Liver (tissue), 9 donors: ENCODE results near the gene CUX1. TPM values are rescaled to one million over a fixed set of nuclear protein-coding genes. Genes with fewer than 3 reads are reported as not detected.
A peak's percentile ranks its signal among the peaks of the same experiment; 100 is the strongest.

Source experiments
- DNase-seq: peaks from one replicate; pipeline ENCODE4 v3.0.0-alpha.2; 2017; ENCODE audit warnings: low spot score
- H3K27ac ChIP-seq, 2 donors: one replicate each; pipeline ENCODE4 v1.7.0; 2013; ENCODE audit warnings: inconsistent platforms in 2 of 2, low read length in 2 of 2, control low read depth in 1 of 2, low read depth in 1 of 2, mild to moderate bottlenecking in 1 of 2
- H3K27me3 ChIP-seq, 4 donors: one replicate each; pipeline versions ENCODE4 v1.6.1 to v1.7.0; 2013; ENCODE audit warnings: low read length in 3 of 4, inconsistent platforms in 1 of 4, mild to moderate bottlenecking in 1 of 4, moderate library complexity in 1 of 4; ENCODE audit not compliant: control insufficient read depth in 4 of 4, insufficient read depth in 4 of 4
- H3K36me3 ChIP-seq, 4 donors: one replicate each; pipeline versions ENCODE4 v1.6.1 to v1.7.0; 2013; ENCODE audit warnings: low read length in 3 of 4, mild to moderate bottlenecking in 3 of 4, low read depth in 1 of 4, moderate library complexity in 1 of 4; ENCODE audit not compliant: control insufficient read depth in 4 of 4, insufficient read depth in 3 of 4
- H3K4me1 ChIP-seq, 4 donors: one replicate each; pipeline versions ENCODE4 v1.6.1 to v1.7.0; 2013; ENCODE audit warnings: low read length in 3 of 4, mild to moderate bottlenecking in 3 of 4, moderate library complexity in 1 of 4; ENCODE audit not compliant: control insufficient read depth in 4 of 4, insufficient read depth in 4 of 4
- H3K4me3 ChIP-seq, 3 donors: one replicate each; pipeline versions ENCODE4 v1.6.1 to v1.7.0; 2013; ENCODE audit warnings: low read length in 3 of 3, control low read depth in 1 of 3, low read depth in 1 of 3, mild to moderate bottlenecking in 1 of 3
- H3K9ac ChIP-seq, 2 donors: one replicate each; pipeline ENCODE4 v1.7.0; 2013; ENCODE audit warnings: low read length in 2 of 2, mild to moderate bottlenecking in 2 of 2, moderate library complexity in 2 of 2, control low read depth in 1 of 2, low read depth in 1 of 2
- H3K9me3 ChIP-seq, 4 donors: one replicate each; pipeline versions ENCODE4 v1.6.1 to v1.7.0; 2013; ENCODE audit warnings: low read length in 3 of 4; ENCODE audit not compliant: control insufficient read depth in 4 of 4
- ATF3 ChIP-seq: IDR thresholded peaks from 2 replicates; pipeline ENCODE4 v1.6.1; 2016; ENCODE audit warnings: antibody characterized with exemption
- CTCF ChIP-seq: fragments of 150-350 bp; IDR thresholded peaks from 2 replicates; pipeline ENCODE4 v1.5.1; 2017; ENCODE audit warnings: improper control_type of control experiment, low read depth, low read length; ENCODE audit not compliant: missing input control
- FOXA1 ChIP-seq: IDR thresholded peaks from 2 replicates; pipeline ENCODE4 v1.6.1; 2016; ENCODE audit warnings: antibody characterized with exemption
- GABPA ChIP-seq, 2 donors: IDR thresholded peaks in 1 of 2; conservative IDR thresholded peaks in 1 of 2; 2 replicates each; pipeline ENCODE4 v1.6.1; 2016; ENCODE audit warnings: antibody characterized with exemption in 2 of 2, mild to moderate bottlenecking in 1 of 2, moderate library complexity in 1 of 2
- HNF4A ChIP-seq, 2 donors: conservative IDR thresholded peaks; 2 replicates each; pipeline ENCODE4 v1.6.1; 2016; ENCODE audit warnings: antibody characterized with exemption in 2 of 2, mild to moderate bottlenecking in 2 of 2
- HNF4G ChIP-seq: IDR thresholded peaks from 2 replicates; pipeline ENCODE4 v1.6.1; 2016; ENCODE audit warnings: antibody characterized with exemption
- JUND ChIP-seq, 2 donors: IDR thresholded peaks; 2 replicates each; pipeline ENCODE4 v1.6.1; 2016; ENCODE audit warnings: antibody characterized with exemption in 2 of 2
- MAX ChIP-seq: IDR thresholded peaks from 2 replicates; pipeline ENCODE4 v1.6.1; 2016; ENCODE audit warnings: antibody characterized with exemption
- NR2F2 ChIP-seq: IDR thresholded peaks from 2 replicates; pipeline ENCODE4 v1.6.1; 2016; ENCODE audit warnings: antibody characterized with exemption
- RXRA ChIP-seq, 2 donors: IDR thresholded peaks; 2 replicates each; pipeline ENCODE4 v1.6.1; 2017 to 2018; ENCODE audit warnings: antibody characterized with exemption in 2 of 2, mild to moderate bottlenecking in 1 of 2
- SP1 ChIP-seq: IDR thresholded peaks from 2 replicates; pipeline ENCODE4 v1.6.1; 2018; ENCODE audit warnings: antibody characterized with exemption, mild to moderate bottlenecking
- TAF1 ChIP-seq: conservative IDR thresholded peaks from 2 replicates; pipeline ENCODE4 v1.6.1; 2016; ENCODE audit warnings: antibody characterized with exemption, mild to moderate bottlenecking
- YY1 ChIP-seq: IDR thresholded peaks from 2 replicates; pipeline ENCODE4 v1.6.1; 2016; ENCODE audit warnings: antibody characterized with exemption, mild to moderate bottlenecking
- ZBTB33 ChIP-seq: IDR thresholded peaks from 2 replicates; pipeline ENCODE4 v1.6.1; 2016; ENCODE audit warnings: antibody characterized with exemption
- WGBS: extraction: QIAGEN DNeasy Blood & Tissue Kit; methylation state at CpG from one replicate; pipeline ENCODE4 v1.1.7; 2013; 5-methylcytosine and 5-hydroxymethylcytosine counted together
- polyA plus RNA-seq, 2 donors: library from polyadenylated mRNA; stranded (reverse) in 1 of 2; unstranded in 1 of 2; fragments of 200-250 nt in 1 of 2; fragments of >200 nt in 1 of 2; fragmentation: Nextera tagmentation in 1 of 2; extraction: Ambion mirVana in 1 of 2; gene quantifications; one replicate each; pipeline versions ENCODE4 v1.2.1 to v1.2.3, GENCODE V29; 2013 to 2015
- total RNA-seq, 2 donors: library from RNA; depleted of rRNA; stranded (reverse); fragments of >200 nt; gene quantifications; one replicate each; pipeline ENCODE4 v1.2.3, GENCODE V29; 2014
- donor health status: healthy.
- donor health status: healthy.
- donor health status: healthy.
- donor health status: healthy.
- donor health status: healthy.

The CUX1 gene
- total and polyA plus RNA-seq, 4 donors, result 18.6 to 40.6 (median 21.4) TPM

GRCh38 chr7:101912716-101913110, 95.3 kb downstream of the CUX1 start:
- Histone ChIP-seq H3K9me3 (no peaks in the 10 kb centered on the region), H3K4me3 (no peak overlapping the region), H3K36me3 (peaks cover 0 to 6% (median 4%) of the 10 kb centered on the region in 4 donors), H3K27ac (peak overlapping the region; percentile 47 to 69), H3K9ac (no peak overlapping the region), H3K4me1 (peaks cover 0 to 15% (median 2%) of the 10 kb centered on the region in 4 donors), H3K27me3 (no peaks in the 10 kb centered on the region)
- TF ChIP-seq FOXA1 (no peak), CTCF (no peak), HNF4A (conservative IDR thresholded peaks at IDR 0.05) (no peak), MAX (no peak), ZBTB33 (no peak), RXRA (IDR thresholded peaks at IDR 0.05) (no peak), ATF3 (no peak), GABPA (IDR thresholded peaks at IDR 0.05 in 1 of 2, conservative IDR thresholded peaks at IDR 0.05 in 1 of 2) (no peak), SP1 (no peak), YY1 (no peak), NR2F2 (no peak)
- no peak for DNase-seq
- WGBS, result 83% methylated on average over 12 of the region's 12 CpGs

GRCh38 chr7:101913247-101913721, 95.9 kb downstream of the CUX1 start:
- TF ChIP-seq RXRA (IDR thresholded peaks at IDR 0.05) (no peak), HNF4G (no peak)
- DNase-seq, result no peak

GRCh38 chr7:101913851-101914250, 96.4 kb downstream of the CUX1 start:
- H3K27ac ChIP-seq, result no peak overlapping the region
- H3K9ac ChIP-seq, result no peak overlapping the region
- H3K4me3 ChIP-seq, result no peak overlapping the region
- H3K36me3 ChIP-seq, result peaks cover 0 to 9% (median 7%) of the 10 kb centered on the region in 4 donors
- H3K9me3 ChIP-seq, result no peaks in the 10 kb centered on the region
- DNase-seq, result no peak
- 78% methylated on average over 7 of the region's 7 CpGs for WGBS
- no peaks in the 10 kb centered on the region for H3K27me3 ChIP-seq
- H3K4me1 ChIP-seq, result peaks cover 0 to 15% (median 2%) of the 10 kb centered on the region in 4 donors
- no peak for TF ChIP-seq YY1
- no peak for TF ChIP-seq FOXA1
- no peak for TF ChIP-seq MAX
- TF ChIP-seq ZBTB33, result no peak
- no peak for TF ChIP-seq HNF4G
- TF ChIP-seq CTCF, result no peak
- no peak for TF ChIP-seq JUND (IDR thresholded peaks at IDR 0.05)
- no peak for TF ChIP-seq TAF1

More at GRCh38 chr7:101913247-101913721, 95.9 kb downstream of the CUX1 start:
- Histone ChIP-seq H3K4me3 (no peak overlapping the region), H3K36me3 (peaks cover 0 to 8% (median 7%) of the 10 kb centered on the region in 4 donors), H3K27me3 (no peaks in the 10 kb centered on the region), H3K9ac (no peak overlapping the region), H3K9me3 (no peaks in the 10 kb centered on the region), H3K27ac (no peak overlapping the region), H3K4me1 (peaks cover 0 to 15% (median 2%) of the 10 kb centered on the region in 4 donors)
- WGBS, result 89% methylated on average over 24 of the region's 24 CpGs
